Keratinocyte (primary cell): Measurements from ENCODE around the gene ZBTB17. TPM values are rescaled to one million over a fixed set of nuclear protein-coding genes. Genes with fewer than 3 reads are reported as not detected.
A peak's percentile ranks its signal among the peaks of the same experiment; 100 is the strongest.

Experiments
- DNase-seq: peaks from one replicate; pipeline ENCODE4 v3.0.0-alpha.2; 2011; ENCODE audit warnings: low read depth, missing footprints, low spot score
- FAIRE-seq: peaks from 2 replicates; lab custom pipeline; 2011; peaks lifted over from hg19 to GRCh38; lab: Jason Lieb, UNC
- H2AFZ ChIP-seq: 2 replicates; pipeline ENCODE4 v1.6.0; 2012; ENCODE audit warnings: low read length, control low read depth, inconsistent platforms; ENCODE audit not compliant: control insufficient read depth
- H3K27ac ChIP-seq: 2 replicates; pipeline ENCODE4 v1.5.1; 2011; ENCODE audit warnings: low read length; ENCODE audit not compliant: control insufficient read depth, insufficient read depth
- H3K27me3 ChIP-seq: 3 replicates; pipeline ENCODE4 v1.6.0; 2011; ENCODE audit warnings: low read length; ENCODE audit not compliant: control insufficient read depth, insufficient read depth; ENCODE audit errors: extremely low read depth
- H3K36me3 ChIP-seq, 2 experiments: 2 replicates in 1 of 2; 3 replicates in 1 of 2; pipeline ENCODE4 v1.5.1; 2011; ENCODE audit warnings: low read length in 2 of 2, mild to moderate bottlenecking in 1 of 2; ENCODE audit not compliant: control insufficient read depth in 2 of 2, insufficient read depth in 2 of 2; ENCODE audit errors: extremely low read depth in 1 of 2
- H3K4me1 ChIP-seq: 3 replicates; pipeline ENCODE4 v1.5.1; 2011; ENCODE audit warnings: low read length; ENCODE audit not compliant: control insufficient read depth, insufficient read depth; ENCODE audit errors: extremely low read depth
- H3K4me2 ChIP-seq: 3 replicates; pipeline ENCODE4 v1.6.0; 2011; ENCODE audit warnings: low read depth, low read length; ENCODE audit not compliant: control insufficient read depth, insufficient read depth; ENCODE audit errors: extremely low read depth
- H3K4me3 ChIP-seq, 3 experiments: fragments of 200-600 bp in 1 of 3; sonication (generic) in 1 of 3; 2 replicates in 2 of 3; 3 replicates in 1 of 3; pipeline ENCODE4 v1.5.1; 2011 to 2016; ENCODE audit warnings: low read length in 3 of 3, mild to moderate bottlenecking in 3 of 3, control low read depth in 2 of 3, inconsistent platforms in 1 of 3, low read depth in 1 of 3, mixed read lengths in 1 of 3, mixed run types in 1 of 3, moderate library complexity in 1 of 3; ENCODE audit not compliant: control insufficient read depth in 2 of 3, insufficient read depth in 2 of 3; ENCODE audit errors: extremely low read depth in 1 of 3
- H3K79me2 ChIP-seq: 2 replicates; pipeline ENCODE4 v1.6.0; 2012; ENCODE audit warnings: low read length; ENCODE audit not compliant: control insufficient read depth, insufficient read depth
- H3K9ac ChIP-seq: 3 replicates; pipeline ENCODE4 v1.6.0; 2011; ENCODE audit warnings: low read length; ENCODE audit not compliant: control insufficient read depth, insufficient read depth; ENCODE audit errors: extremely low read depth
- H3K9me1 ChIP-seq: 3 replicates; pipeline ENCODE4 v1.6.0; 2011; ENCODE audit warnings: low read length; ENCODE audit not compliant: control insufficient read depth, insufficient read depth; ENCODE audit errors: extremely low read depth
- H3K9me3 ChIP-seq: 2 replicates; pipeline ENCODE4 v1.5.1; 2012; ENCODE audit warnings: low read depth, low read length; ENCODE audit not compliant: control insufficient read depth
- H4K20me1 ChIP-seq: 3 replicates; pipeline ENCODE4 v1.6.0; 2011; ENCODE audit warnings: low read length; ENCODE audit not compliant: control insufficient read depth, insufficient read depth; ENCODE audit errors: extremely low read depth
- EZH2 ChIP-seq: IDR thresholded peaks from one replicate; pipeline ENCODE4 v1.6.1; 2012; ENCODE audit warnings: inconsistent platforms, mild to moderate bottlenecking, low read length, moderate library complexity
- dilution Hi-C: fragments of 300-500 bp; cut with MboI; formaldehyde crosslinking; loops from one replicate; pipeline ENCODE4 v1.7.0; 2020; ENCODE audit warnings: low sequenced_read_pairs; ENCODE audit not compliant: extremely low pct_ligation_motif_present
- polyA plus RNA-seq, 5 experiments: library from polyadenylated mRNA; depleted of rRNA in 3 of 5; stranded (reverse) in 3 of 5; stranded (forward) in 1 of 5; unstranded in 1 of 5; fragments of >200 nt; gene quantifications; 1 replicate in 1 of 5; 2 replicates in 3 of 5; 3 replicates in 1 of 5; pipeline versions ENCODE4 v1.2.1 to v1.2.3, GENCODE V29; 2011 to 2012; ENCODE audit warnings: missing spikeins in 2 of 5, low read depth in 1 of 5, low replicate concordance in 1 of 5
- TF ChIP-seq, protein P1 (sequence below), 3 experiments: IDR thresholded peaks in 1 of 3; conservative IDR thresholded peaks in 1 of 3; optimal IDR thresholded peaks in 1 of 3; 2 replicates in 2 of 3; 3 replicates in 1 of 3; pipeline versions ENCODE3 to v1.5.1; 2011; ENCODE audit warnings: low read length in 3 of 3, mild to moderate bottlenecking in 3 of 3, moderate library complexity in 2 of 3, control low read depth in 1 of 3, inconsistent platforms in 1 of 3; ENCODE audit not compliant: insufficient read depth in 2 of 3; ENCODE audit errors: extremely low read depth in 1 of 3

The ZBTB17 gene
- polyA plus RNA-seq, 1 donor (not counting 4 experiments of a cell fraction or from before 2014, with no cell fraction given), result 18.4 TPM

DNA sequence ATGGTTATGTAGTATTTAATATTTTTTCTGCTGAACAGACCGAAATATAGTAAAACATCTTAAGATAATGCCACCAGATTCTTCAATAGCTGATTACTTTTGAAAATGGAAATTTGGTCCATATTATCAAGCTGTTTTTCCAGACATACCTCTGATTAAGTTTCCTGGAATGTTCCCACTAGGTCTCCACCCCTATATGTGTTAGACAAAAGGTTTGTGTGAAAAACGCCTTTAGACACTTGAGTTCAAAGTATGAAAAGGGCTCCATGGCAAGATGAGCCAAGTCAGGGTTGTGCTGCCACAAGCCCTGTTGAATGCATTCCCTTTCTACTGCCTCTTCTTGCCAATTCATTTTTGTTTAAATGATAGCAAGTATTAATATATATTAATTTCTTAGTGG, 52.7 kb downstream of the ZBTB17 start:
- dilution Hi-C loops, result no loop called here
- peak; percentile 58 for DNase-seq
- H4K20me1 ChIP-seq, result no peaks in the 10 kb centered on the region
- peaks cover 44% of the 10 kb centered on the region for H3K4me1 ChIP-seq
- H3K4me3 ChIP-seq, result no peak overlapping the region
- peak overlapping the region; percentile 64 for H3K27ac ChIP-seq
- peaks cover 16% of the 10 kb centered on the region for H3K79me2 ChIP-seq
- TF ChIP-seq EZH2, result no peak
- TF ChIP-seq, protein P1, sequence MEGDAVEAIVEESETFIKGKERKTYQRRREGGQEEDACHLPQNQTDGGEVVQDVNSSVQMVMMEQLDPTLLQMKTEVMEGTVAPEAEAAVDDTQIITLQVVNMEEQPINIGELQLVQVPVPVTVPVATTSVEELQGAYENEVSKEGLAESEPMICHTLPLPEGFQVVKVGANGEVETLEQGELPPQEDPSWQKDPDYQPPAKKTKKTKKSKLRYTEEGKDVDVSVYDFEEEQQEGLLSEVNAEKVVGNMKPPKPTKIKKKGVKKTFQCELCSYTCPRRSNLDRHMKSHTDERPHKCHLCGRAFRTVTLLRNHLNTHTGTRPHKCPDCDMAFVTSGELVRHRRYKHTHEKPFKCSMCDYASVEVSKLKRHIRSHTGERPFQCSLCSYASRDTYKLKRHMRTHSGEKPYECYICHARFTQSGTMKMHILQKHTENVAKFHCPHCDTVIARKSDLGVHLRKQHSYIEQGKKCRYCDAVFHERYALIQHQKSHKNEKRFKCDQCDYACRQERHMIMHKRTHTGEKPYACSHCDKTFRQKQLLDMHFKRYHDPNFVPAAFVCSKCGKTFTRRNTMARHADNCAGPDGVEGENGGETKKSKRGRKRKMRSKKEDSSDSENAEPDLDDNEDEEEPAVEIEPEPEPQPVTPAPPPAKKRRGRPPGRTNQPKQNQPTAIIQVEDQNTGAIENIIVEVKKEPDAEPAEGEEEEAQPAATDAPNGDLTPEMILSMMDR (optimal IDR thresholded peaks at IDR 0.05 in 1 of 3, IDR thresholded peaks at IDR 0.05 in 1 of 3, conservative IDR thresholded peaks at IDR 0.05 in 1 of 3; ENCODE audit: extremely low read depth in 1 of 3, insufficient read depth in 2 of 3, low read length in 3 of 3), result no peak
- no peaks in the 10 kb centered on the region for H3K27me3 ChIP-seq
- peaks cover 3 to 32% of the 10 kb centered on the region in 2 experiments for H3K36me3 ChIP-seq
- H3K9ac ChIP-seq, result peak overlapping the region; percentile 22
- no peaks in the 10 kb centered on the region for H3K9me1 ChIP-seq
- H2AFZ ChIP-seq, result no peak overlapping the region
- FAIRE-seq, result peak; percentile 92
- no peaks in the 10 kb centered on the region for H3K9me3 ChIP-seq
- H3K4me2 ChIP-seq, result peak overlapping the region; percentile 61

DNA sequence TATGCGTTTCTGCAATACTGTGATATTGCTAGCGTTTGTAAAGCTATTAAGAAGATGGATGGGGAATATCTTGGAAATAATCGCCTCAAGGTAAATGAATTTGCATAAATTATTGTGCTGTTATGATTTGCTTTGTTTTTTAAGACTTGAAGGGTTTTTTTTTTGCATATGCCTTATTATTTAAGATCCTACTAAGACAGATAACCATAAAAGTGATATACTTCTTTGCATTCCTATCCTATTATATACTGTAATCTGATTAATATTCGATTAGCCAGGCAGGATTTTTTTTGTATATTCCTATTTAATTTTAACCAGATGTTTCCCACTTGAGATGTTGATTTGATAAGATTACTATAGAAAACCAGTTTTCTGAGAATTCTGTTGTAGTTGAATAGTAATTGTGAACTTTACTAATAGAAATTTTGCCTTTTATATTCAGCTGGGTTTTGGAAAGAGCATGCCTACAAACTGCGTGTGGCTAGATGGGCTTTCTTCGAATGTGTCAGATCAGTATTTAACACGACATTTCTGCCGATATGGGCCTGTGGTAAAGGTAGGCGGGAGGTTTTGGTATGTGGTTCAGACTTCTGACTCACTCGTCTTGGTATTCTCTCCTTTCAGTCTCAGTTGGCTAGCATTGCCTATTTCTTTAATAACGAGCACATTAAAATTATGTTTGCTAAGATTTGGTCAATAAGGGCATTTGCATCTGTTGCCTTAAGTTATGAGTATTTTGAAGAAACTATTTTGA, 56.8 kb downstream of the ZBTB17 start:
- TF ChIP-seq EZH2, result no peak
- TF ChIP-seq, protein P1 (optimal IDR thresholded peaks at IDR 0.05 in 1 of 3, IDR thresholded peaks at IDR 0.05 in 1 of 3, conservative IDR thresholded peaks at IDR 0.05 in 1 of 3; ENCODE audit: extremely low read depth in 1 of 3, insufficient read depth in 2 of 3, low read length in 3 of 3), result no peak

More for the DNA sequence above, 56.8 kb downstream of the ZBTB17 start:
- Histone ChIP-seq H3K4me2 (peak overlapping the region; percentile 59), H3K9ac (peak overlapping the region; percentile 30), H3K9me1 (no peaks in the 10 kb centered on the region), H3K36me3 (peaks cover 1 to 23% of the 10 kb centered on the region in 2 experiments), H3K79me2 (peaks cover 38% of the 10 kb centered on the region), H3K9me3 (no peaks in the 10 kb centered on the region), H3K27me3 (no peaks in the 10 kb centered on the region), H3K27ac (peak overlapping the region; percentile 62), H3K4me1 (peaks cover 47% of the 10 kb centered on the region), H4K20me1 (no peaks in the 10 kb centered on the region), H3K4me3 (no peak overlapping the region), H2AFZ (no peak overlapping the region)
- FAIRE-seq (peak; percentile 88), DNase-seq (peak; percentile 41)
- dilution Hi-C loops, result no loop called here
